IMR-90 (cell line): ENCODE measurements around the gene HSPG2.

ENCODE experiments used
- CTCF ChIP-seq: conservative IDR thresholded peaks from 2 replicates; pipeline ENCODE4 v1.5.1; 2012; ENCODE audit warnings: mild to moderate bottlenecking, low read depth, low read length, improper control_type of control experiment
- ELK1 ChIP-seq: fragments of 150-350 bp; IDR thresholded peaks from 2 replicates; pipeline ENCODE4 v1.6.1; 2016; ENCODE audit warnings: low read depth, mild to moderate bottlenecking, low read length, moderate library complexity, borderline replicate concordance
- MAFK ChIP-seq: IDR thresholded peaks from 2 replicates; pipeline ENCODE4 v1.6.1; 2012; ENCODE audit warnings: low read depth, low read length, improper control_type of control experiment
- MXI1 ChIP-seq: IDR thresholded peaks from 2 replicates; pipeline ENCODE4 v1.6.1; 2012; ENCODE audit warnings: low read depth, mild to moderate bottlenecking, low read length, moderate library complexity, borderline replicate concordance
- POLR2A ChIP-seq: IDR thresholded peaks from 2 replicates; pipeline ENCODE4 v1.6.1; 2012; ENCODE audit warnings: mild to moderate bottlenecking, low read depth, low read length
- RAD21 ChIP-seq: IDR thresholded peaks from 2 replicates; pipeline ENCODE4 v1.6.1; 2012; ENCODE audit warnings: low read length, improper control_type of control experiment

- TF ChIP-seq CTCF (no peak), POLR2A (no peak), MAFK (no peak), RAD21 (no peak), ELK1 (no peak), MXI1 (no peak)
These were observed 9.9 kb upstream of the HSPG2 start for GRCh38 chr1:21946836-21947587.
